DOHH2 (cell line): ENCODE measurements around the gene TMSB10.
"Not testable (repeated sequence)": the region's sequence is repeated elsewhere in the genome, so short reads cannot be mapped to it uniquely, and the experiment has no call there.

Source experiments
- H3F3A ChIP-seq: fragments of 200-600 bp; sonication (generic), shearing (Covaris generic); 2 replicates; pipeline ENCODE4 v1.6.0; 2016; ENCODE audit warnings: antibody characterized with exemption, mild to moderate bottlenecking; ENCODE audit not compliant: control insufficient read depth, insufficient read depth
- H3K27ac ChIP-seq: fragments of 200-600 bp; sonication (generic); 2 replicates; pipeline ENCODE4 v1.5.1; 2014; ENCODE audit warnings: low read depth, mild to moderate bottlenecking, low read length, moderate library complexity
- H3K27me3 ChIP-seq: fragments of 200-600 bp; sonication (generic); 2 replicates; pipeline ENCODE4 v1.6.1; 2014; ENCODE audit warnings: mild to moderate bottlenecking, low read length, mixed read lengths; ENCODE audit not compliant: control insufficient read depth
- H3K36me3 ChIP-seq: fragments of 200-600 bp; sonication (generic); 2 replicates; pipeline ENCODE4 v1.6.1; 2014; ENCODE audit warnings: mild to moderate bottlenecking, low read length, moderate library complexity, mixed read lengths; ENCODE audit not compliant: control insufficient read depth
- H3K4me1 ChIP-seq: fragments of 200-600 bp; sonication (generic); 2 replicates; pipeline ENCODE4 v1.6.1; 2014; ENCODE audit warnings: mild to moderate bottlenecking, low read length, mixed read lengths; ENCODE audit not compliant: control insufficient read depth
- H3K4me2 ChIP-seq: fragments of 200-600 bp; sonication (generic); 2 replicates; pipeline ENCODE4 v1.6.0; 2014; ENCODE audit warnings: mild to moderate bottlenecking, low read length, moderate library complexity
- H3K4me3 ChIP-seq: fragments of 200-600 bp; sonication (generic); 2 replicates; pipeline ENCODE4 v1.5.1; 2014; ENCODE audit warnings: mild to moderate bottlenecking, low read length, mixed read lengths
- H3K79me2 ChIP-seq: fragments of 200-600 bp; sonication (generic); 2 replicates; pipeline ENCODE4 v1.6.1; 2014; ENCODE audit warnings: mild to moderate bottlenecking, low read length, mixed read lengths; ENCODE audit not compliant: control insufficient read depth
- H3K9me2 ChIP-seq: fragments of 200-600 bp; sonication (generic); replicated peaks from 2 replicates; pipeline ENCODE4 v1.6.1; 2014; ENCODE audit warnings: mild to moderate bottlenecking, low read length, mixed read lengths; ENCODE audit not compliant: control insufficient read depth
- H3K9me3 ChIP-seq: fragments of 200-600 bp; sonication (generic); 2 replicates; pipeline ENCODE4 v1.6.1; 2014; ENCODE audit warnings: antibody characterized with exemption, low read length, mixed read lengths; ENCODE audit not compliant: control insufficient read depth, insufficient read depth
- H4K20me1 ChIP-seq: fragments of 200-600 bp; sonication (generic); 2 replicates; pipeline ENCODE4 v1.6.0; 2014; ENCODE audit warnings: low read depth, mild to moderate bottlenecking, antibody characterized with exemption, low read length, moderate library complexity; ENCODE audit not compliant: control insufficient read depth, insufficient read depth
- EZH2phosphoT487 ChIP-seq: fragments of 200-600 bp; sonication (generic); IDR thresholded peaks from 2 replicates; pipeline ENCODE4 v1.6.1; 2017; ENCODE audit warnings: borderline replicate concordance, mild to moderate bottlenecking, antibody characterized with exemption, low read length, moderate library complexity, mixed read lengths
- TF ChIP-seq, protein P1 (sequence below): fragments of 200-600 bp; sonication (generic); IDR thresholded peaks from one replicate; pipeline ENCODE4 v1.5.1; 2014; ENCODE audit warnings: antibody characterized with exemption, mild to moderate bottlenecking, low read depth, low read length; ENCODE audit not compliant: poor library complexity, severe bottlenecking

The TMSB10 gene

GRCh38 chr2:84875213-84875560 lies 30.3 kb upstream of the TMSB10 start:
- H3K36me3 ChIP-seq, result no peaks in the 10 kb centered on the region
- no peak for TF ChIP-seq EZH2phosphoT487
- TF ChIP-seq, protein P1, sequence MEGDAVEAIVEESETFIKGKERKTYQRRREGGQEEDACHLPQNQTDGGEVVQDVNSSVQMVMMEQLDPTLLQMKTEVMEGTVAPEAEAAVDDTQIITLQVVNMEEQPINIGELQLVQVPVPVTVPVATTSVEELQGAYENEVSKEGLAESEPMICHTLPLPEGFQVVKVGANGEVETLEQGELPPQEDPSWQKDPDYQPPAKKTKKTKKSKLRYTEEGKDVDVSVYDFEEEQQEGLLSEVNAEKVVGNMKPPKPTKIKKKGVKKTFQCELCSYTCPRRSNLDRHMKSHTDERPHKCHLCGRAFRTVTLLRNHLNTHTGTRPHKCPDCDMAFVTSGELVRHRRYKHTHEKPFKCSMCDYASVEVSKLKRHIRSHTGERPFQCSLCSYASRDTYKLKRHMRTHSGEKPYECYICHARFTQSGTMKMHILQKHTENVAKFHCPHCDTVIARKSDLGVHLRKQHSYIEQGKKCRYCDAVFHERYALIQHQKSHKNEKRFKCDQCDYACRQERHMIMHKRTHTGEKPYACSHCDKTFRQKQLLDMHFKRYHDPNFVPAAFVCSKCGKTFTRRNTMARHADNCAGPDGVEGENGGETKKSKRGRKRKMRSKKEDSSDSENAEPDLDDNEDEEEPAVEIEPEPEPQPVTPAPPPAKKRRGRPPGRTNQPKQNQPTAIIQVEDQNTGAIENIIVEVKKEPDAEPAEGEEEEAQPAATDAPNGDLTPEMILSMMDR, result no peak
- no peaks in the 10 kb centered on the region for H4K20me1 ChIP-seq
- peaks cover 28% of the 10 kb centered on the region for H3K27me3 ChIP-seq
- H3K79me2 ChIP-seq, result no peaks in the 10 kb centered on the region
- no peak overlapping the region for H3K4me2 ChIP-seq
- H3K27ac ChIP-seq, result no peak overlapping the region
- H3K9me2 ChIP-seq, result no peaks in the 10 kb centered on the region
- peaks cover 7% of the 10 kb centered on the region for H3K4me1 ChIP-seq
- no peaks in the 10 kb centered on the region for H3F3A ChIP-seq
- H3K9me3 ChIP-seq, result no peaks in the 10 kb centered on the region
- no peak overlapping the region for H3K4me3 ChIP-seq

GRCh38 chr2:84875619-84876018 lies 29.8 kb upstream of the TMSB10 start:
- H3K27me3 ChIP-seq, result peaks cover 33% of the 10 kb centered on the region
- H3F3A ChIP-seq, result not testable (repeated sequence)

GRCh38 chr2:84876369-84876768 lies 29.1 kb upstream of the TMSB10 start:
- Histone ChIP-seq H4K20me1 (no peaks in the 10 kb centered on the region), H3K27me3 (peaks cover 39% of the 10 kb centered on the region), H3F3A (no peaks in the 10 kb centered on the region), H3K9me3 (no peaks in the 10 kb centered on the region), H3K9me2 (no peaks in the 10 kb centered on the region), H3K4me2 (no peak overlapping the region), H3K36me3 (no peaks in the 10 kb centered on the region), H3K4me1 (peaks cover 16% of the 10 kb centered on the region), H3K79me2 (no peaks in the 10 kb centered on the region), H3K27ac (no peak overlapping the region), H3K4me3 (no peak overlapping the region)
- TF ChIP-seq, protein P1, result no peak
- no peak for TF ChIP-seq EZH2phosphoT487

More at GRCh38 chr2:84875619-84876018, 29.8 kb upstream of the TMSB10 start:
- H4K20me1 ChIP-seq, H3K79me2 ChIP-seq, H3K9me2 ChIP-seq, H3K9me3 ChIP-seq, H3K4me2 ChIP-seq, H3K4me3 ChIP-seq, H3K36me3 ChIP-seq, H3K27ac ChIP-seq: not testable (repeated sequence)
- H3K4me1 ChIP-seq, result peaks cover 12% of the 10 kb centered on the region

- H3K79me2 ChIP-seq, result no peaks in the 10 kb centered on the region
- H3F3A ChIP-seq, result no peaks in the 10 kb centered on the region
- no peaks in the 10 kb centered on the region for H3K9me3 ChIP-seq
- TF ChIP-seq EZH2phosphoT487, result no peak
- TF ChIP-seq, protein P1, result no peak
- no peaks in the 10 kb centered on the region for H4K20me1 ChIP-seq
- H3K27ac ChIP-seq, result no peak overlapping the region
- peaks cover 45% of the 10 kb centered on the region for H3K27me3 ChIP-seq
- no peak overlapping the region for H3K4me3 ChIP-seq
- H3K36me3 ChIP-seq, result no peaks in the 10 kb centered on the region
- H3K4me1 ChIP-seq, result peaks cover 25% of the 10 kb centered on the region
- H3K4me2 ChIP-seq, result no peak overlapping the region
- H3K9me2 ChIP-seq, result no peaks in the 10 kb centered on the region
These were observed 27.0 kb upstream of the TMSB10 start for GRCh38 chr2:84878459-84878858.
